VCaP (cell line): Measurements from ENCODE around the gene LMO2.
A peak's percentile ranks its signal among the peaks of the same experiment; 100 is the strongest.

Experiments used
- H3K27ac ChIP-seq: fragments of 450-650 bp; 2 replicates; pipeline ENCODE4 v1.5.1; 2017
- CTCF ChIP-seq: fragments of 450-650 bp; conservative IDR thresholded peaks from 2 replicates; pipeline ENCODE4 v1.5.1; 2017; ENCODE audit warnings: mild to moderate bottlenecking, moderate library complexity

Gene LMO2

GRCh38 chr11:33864479-33864878 is 27.4 kb downstream of the LMO2 start:
- no peak overlapping the region for H3K27ac ChIP-seq
- no peak for TF ChIP-seq CTCF

GRCh38 chr11:33863418-33864172 is 28.3 kb downstream of the LMO2 start:
- TF ChIP-seq CTCF, result no peak
- no peak overlapping the region for H3K27ac ChIP-seq

- no peak overlapping the region for H3K27ac ChIP-seq
- no peak for TF ChIP-seq CTCF
These were observed 29.8 kb downstream of the LMO2 start for GRCh38 chr11:33861941-33862589.

GRCh38 chr11:33861386-33861785 is 30.5 kb downstream of the LMO2 start:
- H3K27ac ChIP-seq, result no peak overlapping the region
- no peak for TF ChIP-seq CTCF

GRCh38 chr11:33860926-33861325 is 30.9 kb downstream of the LMO2 start:
- H3K27ac ChIP-seq, result no peak overlapping the region
- no peak for TF ChIP-seq CTCF

- no peak overlapping the region for H3K27ac ChIP-seq
- no peak for TF ChIP-seq CTCF
These were observed 32.6 kb downstream of the LMO2 start for GRCh38 chr11:33859306-33859705.

GRCh38 chr11:33857933-33858371 is 33.9 kb downstream of the LMO2 start:
- H3K27ac ChIP-seq, result no peak overlapping the region
- peak; percentile 94 for TF ChIP-seq CTCF
